Measurements from ENCODE around the gene ADAMTS17.

The ADAMTS17 gene

DNA sequence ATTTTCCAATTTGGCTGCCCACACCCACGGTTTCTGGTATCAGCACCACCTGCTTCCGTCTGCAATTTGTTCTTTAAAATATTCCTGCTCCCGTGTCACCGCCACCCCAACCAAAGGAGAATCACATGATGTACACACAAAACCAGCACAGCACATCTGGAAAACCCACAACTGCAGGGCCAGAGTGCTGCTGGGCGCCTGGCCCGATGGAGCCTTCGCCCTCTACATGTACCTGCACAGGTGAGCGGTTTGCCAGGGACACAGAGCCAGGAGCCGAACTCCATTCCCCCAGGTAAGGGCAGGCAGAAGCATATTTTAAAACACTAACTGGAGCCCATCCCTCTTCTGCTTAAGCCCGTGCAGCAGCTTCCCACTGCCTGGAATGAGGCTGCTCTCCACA is 75.6 kb downstream of the ADAMTS17 start:
- DNase-seq = no peak

DNA sequence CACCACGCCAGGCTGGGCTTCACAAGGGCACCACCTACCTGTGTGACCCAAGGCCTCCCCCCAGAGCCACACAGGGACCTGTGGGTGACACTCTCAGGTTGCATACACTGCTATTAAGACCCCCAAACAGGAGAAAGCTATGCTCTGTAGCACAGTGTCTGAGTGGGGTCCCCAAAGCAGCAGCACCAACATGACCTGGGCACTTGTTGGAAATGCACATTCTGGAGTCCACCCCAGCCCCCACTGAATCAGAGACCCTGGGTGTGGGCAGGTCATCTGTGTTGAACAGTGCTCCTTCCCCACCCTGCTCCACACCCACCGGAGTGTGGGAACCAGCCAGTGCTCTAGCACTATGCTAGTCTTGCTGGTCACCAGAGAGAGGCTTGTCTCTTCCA is 76.1 kb downstream of the ADAMTS17 start:
- DNase-seq = no peak

DNA sequence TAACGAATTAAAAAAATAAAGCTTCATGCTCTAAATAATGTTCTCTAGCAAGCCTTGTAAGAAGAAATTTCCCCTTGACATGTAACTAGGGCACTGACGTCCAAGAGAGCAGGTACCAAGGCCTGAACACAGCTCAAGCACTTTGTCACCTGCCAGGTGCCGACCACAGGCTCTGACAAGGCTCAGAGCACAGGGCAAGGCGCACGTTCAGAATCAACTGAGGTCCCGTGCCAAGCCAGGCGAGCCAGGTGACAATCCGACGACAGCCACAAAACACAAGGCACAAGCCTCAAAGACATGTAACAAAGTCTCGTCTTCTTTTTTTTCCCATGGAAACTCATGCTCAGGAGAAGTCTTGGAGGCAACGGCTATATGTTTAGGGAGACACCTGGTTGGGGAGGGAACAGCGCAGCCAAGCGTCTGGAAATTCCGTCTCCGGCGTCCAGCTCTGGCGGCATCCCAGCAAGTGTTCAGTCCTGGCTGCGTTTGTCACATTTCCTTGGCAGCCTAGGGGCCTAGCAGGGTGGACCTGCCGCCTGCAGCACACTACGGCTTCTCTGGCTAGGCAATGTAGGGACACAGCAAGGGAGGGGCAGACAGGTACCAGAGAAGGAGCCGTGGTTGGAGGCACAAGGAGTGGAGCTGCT is 76.7 kb downstream of the ADAMTS17 start:
- no peak for DNase-seq

DNA sequence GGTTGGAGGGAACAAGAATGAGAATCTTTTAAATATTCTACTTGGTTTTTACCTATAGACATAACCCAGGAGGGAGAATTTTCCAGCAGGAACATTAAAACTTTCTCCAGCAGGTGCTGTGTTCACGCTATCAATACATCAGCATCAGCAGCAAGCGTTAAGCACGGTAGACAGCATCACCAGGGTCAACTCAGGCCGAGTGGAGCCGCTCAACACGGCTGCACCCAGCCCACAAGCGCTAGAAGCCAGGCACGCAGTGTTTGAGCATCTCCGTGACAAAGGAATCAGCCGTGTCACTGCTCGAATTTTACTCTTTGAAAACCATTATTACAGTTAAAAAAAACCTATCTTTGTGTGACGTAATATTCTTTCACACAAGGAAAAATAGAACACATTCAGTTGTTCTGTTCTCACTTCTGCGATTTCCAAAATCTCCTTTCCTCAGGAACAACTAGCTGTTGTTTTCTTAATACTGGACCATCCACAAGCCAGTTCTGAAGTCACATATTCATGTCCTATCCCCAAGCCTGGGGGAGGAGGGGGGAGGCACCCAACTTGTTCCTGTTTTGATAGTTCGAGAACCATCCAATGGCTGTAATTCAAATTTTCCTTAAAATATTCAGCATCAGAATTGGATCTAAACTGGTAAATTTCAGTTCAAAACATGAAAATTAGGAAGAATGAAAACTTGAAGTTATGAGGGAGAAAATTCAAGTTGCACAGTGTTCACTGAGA is 77.9 kb downstream of the ADAMTS17 start:
- no peak for DNase-seq

DNA sequence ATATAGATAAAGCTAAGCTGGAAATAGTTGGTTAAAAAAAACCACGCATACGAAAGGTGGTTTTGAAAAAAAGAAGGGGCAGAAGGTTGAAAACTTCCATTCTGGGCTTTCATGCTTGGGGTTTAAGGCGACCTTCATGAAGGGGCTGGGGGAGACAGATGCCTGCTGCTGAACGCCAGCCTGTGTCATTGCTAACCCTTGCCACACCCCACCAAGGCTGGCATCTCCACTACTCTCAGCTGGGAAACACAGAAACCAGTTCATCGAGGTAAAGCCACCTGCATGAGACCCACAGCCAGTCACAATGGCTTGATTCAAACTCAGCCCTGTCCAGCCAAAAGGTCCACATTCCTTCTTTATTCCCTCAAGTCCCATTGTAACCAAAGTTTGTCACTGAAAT is 78.7 kb downstream of the ADAMTS17 start:
- DNase-seq = no peak

DNA sequence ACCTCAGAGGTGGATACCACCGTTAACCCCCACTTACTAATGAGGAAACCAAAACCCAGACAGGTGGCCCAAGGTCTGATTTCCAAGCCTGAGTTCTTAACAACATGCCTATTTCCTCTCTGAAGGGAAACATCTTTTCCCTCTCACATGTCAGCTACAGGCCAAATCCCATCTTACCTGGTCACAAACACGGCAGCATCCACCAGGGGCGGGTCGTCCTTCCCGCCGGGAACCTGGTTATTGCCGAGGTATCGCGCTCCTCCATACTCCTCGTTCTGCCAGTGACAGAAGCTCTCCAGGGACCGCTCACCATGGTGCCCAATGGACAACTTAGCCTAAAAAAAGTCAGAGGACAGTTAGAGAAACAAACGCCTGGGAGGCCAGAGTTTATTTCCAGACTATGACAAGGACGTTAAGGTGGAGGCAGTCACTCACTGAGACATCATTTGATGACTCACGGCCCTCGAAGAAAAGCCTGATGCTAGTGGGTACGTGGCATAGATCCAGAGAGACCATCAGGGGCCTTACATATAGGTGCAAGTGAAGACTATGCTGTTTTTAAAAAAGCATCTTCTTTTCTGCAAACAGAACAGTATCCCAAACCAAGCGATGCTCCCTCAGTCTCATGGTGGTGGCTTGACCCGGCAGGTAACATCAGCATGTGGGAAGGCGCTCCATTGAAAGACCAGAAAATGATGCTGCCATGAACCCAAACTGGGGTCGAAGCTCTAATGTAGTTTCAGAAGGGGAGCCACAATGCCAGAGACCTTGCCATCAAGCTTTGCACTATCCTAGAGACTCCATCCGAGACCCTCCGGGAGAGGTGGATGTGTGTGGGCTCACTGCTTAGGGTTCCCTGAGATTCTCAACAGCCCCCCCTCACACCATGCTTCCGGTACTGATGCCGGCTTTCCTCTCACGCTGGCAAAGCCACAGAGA is 80.2 kb downstream of the ADAMTS17 start:
- no peak for DNase-seq

DNA sequence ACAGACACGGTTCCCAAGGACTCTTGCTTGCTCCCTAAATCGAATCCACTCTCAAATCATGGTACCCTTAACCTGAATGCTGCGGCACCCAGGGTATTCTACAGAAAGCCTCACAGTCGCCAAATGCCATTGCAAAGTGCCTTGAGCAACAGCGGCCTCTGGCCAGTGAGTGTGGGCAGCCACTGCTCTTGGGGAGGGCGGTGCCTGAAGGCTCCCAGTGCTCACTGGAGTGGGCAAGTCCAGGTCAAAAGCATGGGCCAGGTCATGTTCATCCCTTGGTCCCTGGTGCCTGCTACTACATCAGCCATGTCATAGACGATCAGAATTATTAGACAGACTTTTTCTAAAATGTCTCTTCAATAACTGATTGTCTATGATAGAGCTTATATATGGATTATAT is 82.5 kb downstream of the ADAMTS17 start:
- DNase-seq = no peak

DNA sequence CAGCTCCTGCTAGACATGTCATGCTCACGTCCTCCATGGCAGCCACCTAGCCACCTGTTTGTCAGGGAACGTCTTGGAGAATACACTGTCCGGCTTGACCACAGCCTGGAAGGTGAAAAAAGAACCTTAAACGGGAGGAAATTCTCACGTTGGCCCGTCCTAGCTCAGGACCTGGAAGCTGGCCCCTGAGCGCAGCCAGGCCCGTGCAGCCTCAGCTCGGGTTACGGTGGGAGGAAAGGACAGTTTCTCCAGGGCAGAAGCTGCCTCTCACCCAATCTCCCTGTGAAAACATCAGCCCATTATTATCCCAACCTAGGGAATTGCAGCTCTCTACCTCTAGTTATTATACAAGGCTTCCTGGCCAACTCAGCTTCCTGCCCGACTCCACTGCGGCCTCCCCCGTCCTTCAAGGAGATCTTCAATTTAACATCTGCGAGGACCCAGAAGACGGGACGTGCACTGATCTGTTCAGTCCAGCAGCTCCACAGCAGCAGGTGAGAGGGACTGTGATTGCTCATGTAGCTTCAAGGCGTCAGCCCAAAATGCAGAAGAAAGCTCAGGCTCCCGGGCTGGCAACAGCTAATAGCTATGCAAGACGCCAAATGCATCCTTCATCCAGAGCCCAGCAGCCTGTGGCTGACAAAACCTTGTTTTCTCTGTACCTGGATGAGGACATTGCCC is 84.7 kb downstream of the ADAMTS17 start:
- no peak for DNase-seq

DNA sequence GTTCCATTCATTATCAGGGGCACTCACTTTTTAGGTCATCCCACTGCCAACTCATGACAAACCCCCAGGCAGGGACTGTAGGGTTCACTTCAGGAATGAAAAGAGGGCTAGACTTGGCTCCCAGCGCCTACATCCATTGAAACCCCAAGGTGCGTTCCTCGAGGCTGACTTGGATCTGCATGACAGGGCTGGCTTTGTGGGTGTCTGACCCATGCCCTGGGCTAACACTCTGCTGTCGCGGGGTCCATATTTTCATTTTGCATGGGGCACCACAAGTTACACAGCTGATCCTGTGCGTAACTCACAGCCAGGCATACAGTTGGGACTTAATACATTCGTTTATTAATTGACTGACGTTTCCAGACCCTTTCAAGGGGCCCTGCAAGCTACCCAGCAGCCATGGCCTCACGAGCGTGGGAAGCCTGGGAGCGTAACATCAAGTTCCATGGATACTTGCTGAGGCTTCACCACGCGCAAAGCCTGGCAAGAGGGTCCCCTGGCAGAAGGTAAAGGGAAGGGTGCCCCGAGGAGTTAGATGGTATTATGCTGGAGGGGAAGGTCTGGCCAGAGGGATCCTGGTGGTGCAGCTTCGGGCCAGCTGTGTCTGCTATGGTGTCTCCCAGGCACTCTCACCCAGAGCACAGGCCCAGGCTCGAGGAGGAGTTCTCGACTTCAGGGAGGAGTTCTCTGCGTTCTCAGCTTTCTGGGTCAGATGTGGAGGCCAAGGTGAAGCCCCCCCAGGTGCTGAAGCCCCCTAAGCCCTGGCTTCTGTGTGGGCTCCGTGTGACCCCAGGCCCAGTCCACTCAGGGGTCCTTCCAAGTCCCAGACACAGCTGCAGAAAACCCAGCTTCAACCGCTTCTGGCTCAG is 85.4 kb downstream of the ADAMTS17 start:
- DNase-seq = no peak

DNA sequence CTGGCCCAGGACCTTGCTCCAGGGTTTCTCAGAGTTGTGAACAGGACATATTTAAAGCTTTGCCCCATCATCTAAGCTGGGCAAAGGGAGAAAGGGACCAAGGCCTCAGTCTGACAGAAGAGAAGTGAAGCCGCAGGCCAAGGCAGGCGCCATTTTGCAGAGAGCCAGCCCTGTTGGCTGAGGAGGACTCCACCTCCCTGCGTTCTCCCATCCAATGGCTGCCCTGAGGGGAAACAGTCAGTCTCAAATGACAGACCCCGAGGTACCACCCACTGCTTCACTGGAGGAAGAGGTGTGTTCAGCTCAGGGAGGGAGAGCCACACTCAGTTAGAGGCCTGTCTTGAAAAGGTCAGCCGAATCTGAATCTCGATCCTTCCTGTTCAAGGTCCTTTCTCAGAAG is 86.1 kb downstream of the ADAMTS17 start:
- no peak for DNase-seq

DNA sequence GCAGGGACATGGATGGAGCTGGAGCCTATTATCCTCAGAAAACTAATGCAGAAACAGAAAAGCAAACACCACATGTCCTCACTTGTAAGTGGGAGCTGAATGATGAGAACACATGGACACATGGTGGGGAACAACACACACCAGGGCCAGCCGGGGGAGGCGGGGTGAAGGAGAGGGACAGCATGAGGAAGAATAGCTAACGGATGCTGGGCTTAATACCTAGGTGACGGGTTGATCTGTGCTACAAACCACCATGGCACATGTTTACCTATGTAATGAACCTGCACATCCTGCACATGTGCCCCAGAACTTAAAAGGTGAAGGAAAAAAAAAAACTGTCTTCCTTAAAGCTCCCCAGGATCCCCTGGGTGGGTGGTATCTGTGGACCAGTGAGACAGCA is 87.1 kb downstream of the ADAMTS17 start:
- DNase-seq = no peak

DNA sequence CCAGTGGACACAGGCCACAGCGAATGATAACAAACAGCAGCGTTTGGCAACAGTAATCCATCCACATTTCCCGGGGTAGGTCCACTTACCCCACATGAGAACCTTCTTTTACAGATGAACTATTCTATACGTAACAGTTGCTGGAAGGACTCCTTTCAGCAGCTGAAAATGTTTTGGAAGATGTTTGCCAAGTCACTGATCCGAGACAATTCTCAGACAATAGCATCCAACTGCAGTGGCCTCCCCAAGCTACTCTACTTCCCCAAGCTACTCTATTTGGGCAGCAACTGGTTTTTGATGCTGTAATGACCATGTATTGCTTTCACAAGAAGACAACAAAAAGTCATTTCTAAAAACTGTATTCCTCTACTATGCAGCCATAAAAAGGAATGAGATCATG is 87.5 kb downstream of the ADAMTS17 start:
- DNase-seq = no peak

DNA sequence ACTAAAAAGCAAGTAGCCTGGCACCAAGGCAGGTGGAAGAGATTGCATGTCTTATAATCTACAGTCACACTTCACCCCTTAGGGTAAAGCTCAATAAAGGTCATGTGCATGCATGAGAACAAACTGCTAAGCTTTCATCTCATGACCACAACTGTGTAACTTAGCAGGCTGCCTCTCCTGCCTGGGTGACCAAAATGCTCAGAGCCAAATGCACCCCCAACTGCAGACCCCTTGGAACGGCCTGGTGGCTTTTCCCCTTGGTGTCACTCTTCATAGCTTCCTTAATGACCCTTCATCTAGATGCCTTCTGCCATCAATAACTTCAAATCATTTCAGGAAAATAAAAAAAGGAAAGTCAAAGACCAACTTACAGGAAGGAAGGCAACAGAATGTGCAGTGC is 88.1 kb downstream of the ADAMTS17 start:
- DNase-seq = no peak

DNA sequence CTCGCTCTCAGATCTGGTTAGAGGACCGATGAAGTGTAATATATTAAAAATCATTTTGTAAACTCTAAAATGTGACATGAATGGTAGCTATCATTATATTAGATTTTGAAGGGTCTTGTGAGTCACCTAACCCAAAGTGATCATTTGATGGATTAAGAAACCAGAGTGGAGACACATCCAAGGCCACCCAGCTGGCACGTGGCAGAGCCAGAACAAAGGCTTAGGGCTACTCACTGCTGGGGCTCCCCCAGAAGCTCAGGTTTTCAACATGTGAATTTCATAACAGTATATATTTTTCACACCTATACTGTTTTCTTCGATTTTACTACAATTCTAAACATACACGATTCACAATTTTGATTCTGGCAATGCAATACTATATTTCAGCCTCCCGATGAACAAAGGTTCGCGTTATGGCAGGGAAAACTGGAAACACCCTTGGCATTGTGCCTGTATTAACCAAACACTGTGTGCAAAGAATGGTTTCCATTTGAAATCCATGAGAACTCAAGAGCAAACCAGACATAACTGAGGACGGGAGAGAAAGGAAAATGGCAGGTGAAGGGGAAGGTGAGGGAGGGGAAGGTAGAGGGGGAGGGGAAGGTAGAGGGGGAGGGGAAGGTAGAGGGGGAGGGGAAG is 88.9 kb downstream of the ADAMTS17 start:
- no peak for DNase-seq

DNA sequence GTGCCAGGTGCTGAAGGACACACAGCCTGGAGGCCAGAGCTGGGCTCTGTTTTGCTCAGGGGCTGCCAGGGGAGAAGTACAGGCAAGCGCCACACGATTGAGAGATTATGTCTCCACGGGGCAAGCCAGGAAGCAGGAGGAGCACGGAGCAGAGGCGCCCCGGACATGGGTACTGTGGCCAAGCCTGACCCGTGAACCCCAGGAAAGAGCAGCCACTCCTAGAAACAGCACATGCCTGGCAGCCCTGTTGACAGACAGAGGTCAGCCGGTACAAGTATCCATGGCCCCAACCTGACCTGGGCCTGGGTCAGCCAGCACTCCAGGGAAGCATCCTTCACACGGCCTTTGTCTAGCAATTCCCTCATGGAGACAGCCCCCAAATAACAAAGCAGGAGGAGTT is 89.4 kb downstream of the ADAMTS17 start:
- no peak for DNase-seq

DNA sequence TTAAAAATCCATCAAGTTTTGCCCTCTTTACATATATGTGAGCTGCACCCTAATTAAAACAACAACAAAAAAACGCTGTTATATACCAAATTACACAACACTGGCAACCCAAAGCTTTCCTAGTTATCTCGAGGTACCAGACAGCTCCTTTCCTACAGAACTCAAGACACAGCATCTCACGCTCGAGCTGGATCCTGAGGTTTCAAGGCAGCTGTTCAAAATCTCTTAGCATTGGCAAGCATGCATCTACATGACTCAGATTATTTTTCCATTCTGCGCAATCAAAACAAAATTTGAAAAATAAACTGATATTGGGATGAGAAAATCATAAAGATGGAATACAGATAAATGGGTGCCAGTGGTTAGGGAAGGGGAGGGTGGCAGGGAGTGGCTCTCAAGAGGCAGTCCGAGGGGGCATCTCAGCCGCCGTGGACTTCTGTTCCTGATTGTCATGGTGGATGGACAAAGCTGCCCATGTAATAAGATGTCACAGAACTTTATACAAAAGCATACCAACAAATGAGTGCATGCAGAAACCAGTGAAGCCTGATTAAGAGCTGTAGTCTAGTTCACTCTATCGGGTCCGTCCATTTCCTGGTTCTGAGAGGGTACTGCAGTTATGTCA is 91.5 kb downstream of the ADAMTS17 start:
- no peak for DNase-seq

DNA sequence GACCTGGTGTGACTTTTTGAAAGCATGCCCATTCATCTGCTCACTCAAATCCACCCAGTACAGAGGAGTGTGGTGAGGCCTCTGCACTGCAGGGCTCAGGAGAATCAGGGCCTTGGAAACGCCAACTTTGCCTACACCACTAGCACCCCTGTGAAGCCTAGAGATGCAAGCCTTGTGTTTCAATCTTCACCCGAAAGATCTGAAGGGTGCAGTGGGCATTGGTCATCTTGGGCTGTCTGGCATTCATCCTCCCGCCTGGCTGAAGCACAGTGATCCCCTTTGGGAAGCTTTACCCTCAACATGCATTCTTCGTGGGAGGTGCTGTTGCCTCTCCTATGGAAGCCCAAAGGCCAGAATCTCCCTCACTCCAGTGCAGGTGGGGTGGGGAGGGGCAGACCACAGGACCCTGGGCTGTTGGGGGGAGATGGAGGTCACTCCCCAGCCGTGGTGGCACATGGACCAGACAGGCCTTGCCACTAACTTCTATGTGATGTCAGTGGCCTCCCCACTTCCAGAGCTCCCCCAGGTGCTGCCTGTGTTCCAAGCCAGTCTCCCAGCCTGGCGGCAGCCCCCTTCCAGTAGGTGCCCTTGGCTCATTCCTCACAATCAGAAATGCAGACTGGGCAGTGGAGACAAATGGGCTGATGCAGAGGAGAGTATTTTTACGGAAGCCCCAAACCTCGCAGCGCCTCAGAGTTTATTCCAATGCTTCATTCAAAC is 92.5 kb downstream of the ADAMTS17 start:
- DNase-seq = no peak

DNA sequence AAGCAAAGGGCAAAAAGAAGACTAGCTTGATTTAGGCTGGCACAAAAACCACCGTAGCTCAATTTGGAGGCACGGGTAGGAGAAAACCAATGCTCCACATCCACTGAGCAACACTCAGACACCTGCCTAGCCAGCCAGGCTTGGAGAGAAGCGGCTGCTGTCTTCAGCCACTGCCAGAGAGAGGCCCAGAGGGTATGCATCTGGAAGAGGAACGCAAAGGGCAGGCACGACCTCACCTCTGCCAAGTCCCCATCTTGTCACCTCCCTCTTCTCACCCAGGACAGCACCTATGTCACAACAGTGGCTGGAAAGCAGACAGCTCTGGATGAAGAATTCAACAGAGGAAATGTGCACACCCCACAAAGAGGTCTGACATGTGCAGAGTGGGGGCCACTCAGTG is 93.5 kb downstream of the ADAMTS17 start:
- no peak for DNase-seq

DNA sequence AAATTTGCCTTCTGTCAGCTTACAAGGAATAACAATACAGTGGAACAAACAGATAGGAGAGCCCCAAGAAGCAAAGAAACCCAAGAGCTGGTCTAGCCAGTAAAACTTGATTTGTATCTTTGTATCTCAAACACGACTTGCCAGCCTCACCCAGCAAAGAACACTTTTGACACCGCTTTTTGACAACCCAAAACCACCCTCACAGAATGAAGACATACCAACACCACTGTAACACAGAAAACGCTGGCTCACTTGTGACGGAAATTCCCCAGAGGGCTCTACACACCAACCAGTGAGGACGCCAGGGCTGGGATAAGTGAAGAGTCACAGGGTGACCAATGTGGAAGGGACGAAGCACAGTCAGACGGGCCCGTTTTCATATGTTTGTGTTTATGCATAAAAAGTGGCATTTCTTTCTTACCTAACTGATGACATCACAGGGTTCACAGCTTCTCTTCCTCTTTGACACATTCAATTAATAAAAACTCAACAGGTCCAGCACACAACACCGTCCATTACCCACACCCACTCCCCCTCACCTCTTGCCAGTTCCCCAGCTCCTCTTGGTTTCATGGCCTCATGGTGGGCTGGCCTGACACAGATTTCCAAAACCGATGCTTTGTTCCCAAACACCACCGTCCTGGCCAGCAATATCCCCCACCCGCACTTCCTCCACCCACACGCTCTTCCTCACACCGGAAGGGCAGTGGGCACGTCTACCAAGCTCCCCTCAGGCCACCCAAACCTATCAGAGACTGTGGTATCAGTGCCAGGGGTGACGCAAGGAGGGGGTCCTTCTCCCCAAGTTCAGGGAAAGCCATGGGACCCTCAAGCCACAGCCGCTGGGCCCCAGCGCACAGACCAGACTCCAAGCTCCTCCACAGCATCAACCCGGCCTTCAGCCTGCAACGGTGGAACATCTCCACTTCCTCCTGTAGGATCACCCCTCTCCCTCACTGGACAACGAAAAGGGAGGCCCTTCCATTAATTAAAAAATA is 94.2 kb downstream of the ADAMTS17 start:
- DNase-seq = no peak

All from CD4-positive, alpha-beta T cell treated with Interleukin-1 beta for 1 hour (primary cell).